Measurements from ENCODE around the gene MYO16.

DNA sequence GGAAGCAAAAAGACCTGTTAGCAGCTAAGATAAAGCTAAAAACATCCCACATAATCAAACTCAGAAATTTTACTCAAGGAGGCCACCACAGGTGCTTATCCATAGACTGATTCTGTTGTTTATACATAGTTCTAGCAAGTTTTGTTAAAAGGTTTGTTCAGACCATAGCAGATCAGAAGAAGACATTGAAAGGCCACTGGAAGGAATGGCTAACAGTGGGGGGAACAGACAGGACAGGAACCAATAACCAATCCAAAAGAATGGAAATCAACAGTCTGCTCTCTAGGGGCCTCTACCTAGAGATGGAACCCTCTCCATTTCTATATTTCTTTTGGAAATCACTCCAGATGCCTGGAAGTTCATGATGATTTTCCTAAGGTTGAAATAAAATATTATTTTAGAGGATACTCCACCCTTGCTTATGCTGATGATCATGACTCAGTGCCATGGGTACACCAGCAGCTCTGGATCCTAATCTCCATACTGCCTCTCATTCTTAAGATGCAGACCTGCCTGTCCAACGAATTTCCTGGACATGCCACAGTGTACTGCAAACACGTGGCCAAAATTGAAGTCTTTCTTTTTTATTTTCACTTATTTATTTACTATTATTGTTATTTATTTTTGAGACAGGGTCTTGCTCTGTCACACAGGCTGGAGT is 260.0 kb downstream of the MYO16 start:
- TF ChIP-seq, protein P1, sequence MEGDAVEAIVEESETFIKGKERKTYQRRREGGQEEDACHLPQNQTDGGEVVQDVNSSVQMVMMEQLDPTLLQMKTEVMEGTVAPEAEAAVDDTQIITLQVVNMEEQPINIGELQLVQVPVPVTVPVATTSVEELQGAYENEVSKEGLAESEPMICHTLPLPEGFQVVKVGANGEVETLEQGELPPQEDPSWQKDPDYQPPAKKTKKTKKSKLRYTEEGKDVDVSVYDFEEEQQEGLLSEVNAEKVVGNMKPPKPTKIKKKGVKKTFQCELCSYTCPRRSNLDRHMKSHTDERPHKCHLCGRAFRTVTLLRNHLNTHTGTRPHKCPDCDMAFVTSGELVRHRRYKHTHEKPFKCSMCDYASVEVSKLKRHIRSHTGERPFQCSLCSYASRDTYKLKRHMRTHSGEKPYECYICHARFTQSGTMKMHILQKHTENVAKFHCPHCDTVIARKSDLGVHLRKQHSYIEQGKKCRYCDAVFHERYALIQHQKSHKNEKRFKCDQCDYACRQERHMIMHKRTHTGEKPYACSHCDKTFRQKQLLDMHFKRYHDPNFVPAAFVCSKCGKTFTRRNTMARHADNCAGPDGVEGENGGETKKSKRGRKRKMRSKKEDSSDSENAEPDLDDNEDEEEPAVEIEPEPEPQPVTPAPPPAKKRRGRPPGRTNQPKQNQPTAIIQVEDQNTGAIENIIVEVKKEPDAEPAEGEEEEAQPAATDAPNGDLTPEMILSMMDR (IDR thresholded peaks at IDR 0.05): no peak
- TF ChIP-seq POLR2A (IDR thresholded peaks at IDR 0.05): no peak
- no peak for TF ChIP-seq EP300 (IDR thresholded peaks at IDR 0.05)

Data from tibial nerve (tissue), 4 donors.